Measurements from ENCODE around the gene CSGALNACT2. TPM values are rescaled to one million over a fixed set of nuclear protein-coding genes. Genes with fewer than 3 reads are reported as not detected.

Gene CSGALNACT2
- total and polyA plus RNA-seq, 2 donors (not counting 1 experiment from before 2014, with no cell fraction given): 10.9 to 24.0 TPM

GRCh38 chr10:43176271-43176670 is 38.0 kb downstream of the CSGALNACT2 start:
- ATAC-seq (ENCODE audit: low read depth) (no peak), DNase-seq (no peak)
- Histone ChIP-seq H3K4me1 (ENCODE audit: control insufficient read depth in 2 of 2, insufficient read depth in 2 of 2, low read length in 2 of 2) (no peaks in the 10 kb centered on the region), H3K9ac (ENCODE audit: low read length) (no peak overlapping the region), H3K27ac (ENCODE audit: low read length in 2 of 2) (no peak overlapping the region), H2AFZ (ENCODE audit: insufficient read depth, low read depth, low read length, poor library complexity, severe bottlenecking) (no peak overlapping the region), H3K4me3 (ENCODE audit: control extremely low read depth in 1 of 5, extremely low read depth in 1 of 5, insufficient read depth in 1 of 5, low read depth in 2 of 5, low read length in 4 of 5) (no peak overlapping the region), H3K9me3 (ENCODE audit: control extremely low read depth in 1 of 3, control insufficient read depth in 2 of 3, insufficient read depth in 1 of 3, low read length in 2 of 3) (peaks cover 5 to 9% (median 8%) of the 10 kb centered on the region in 3 donors), H3K79me2 (ENCODE audit: control insufficient read depth, insufficient read depth, low read length) (no peaks in the 10 kb centered on the region), H3K36me3 (replicated peaks in 1 of 2; ENCODE audit: control extremely low read depth in 1 of 2, control insufficient read depth in 1 of 2, extremely low read depth in 1 of 2, insufficient read depth in 2 of 2, low read length in 1 of 2) (peaks cover 3 to 53% of the 10 kb centered on the region in 2 experiments), H3K4me2 (replicated peaks; ENCODE audit: low read depth, low read length, poor library complexity, severe bottlenecking) (no peak overlapping the region), H4K20me1 (ENCODE audit: control insufficient read depth, insufficient read depth, low read length, poor library complexity, severe bottlenecking) (no peaks in the 10 kb centered on the region), H3K27me3 (replicated peaks in 1 of 4; ENCODE audit: control extremely low read depth in 1 of 4, control insufficient read depth in 3 of 4, insufficient read depth in 4 of 4, low read length in 3 of 4) (no peaks in the 10 kb centered on the region)
- intact Hi-C loops (cut with micrococcal nuclease): no loop called here
- H3K9me3 Mint-ChIP-seq (ENCODE audit: insufficient read depth): peaks cover 8% of the 10 kb centered on the region
- WGBS (ENCODE audit: insufficient coverage): 96% methylated on average over 2 of the region's 3 CpGs
- CTCF ChIA-PET: no interaction called here
- no peak overlapping the region for H3K4me3 Mint-ChIP-seq
- no peak for TF ChIP-seq EZH2 (IDR thresholded peaks at IDR 0.05; ENCODE audit: borderline replicate concordance, insufficient read depth, low read depth, low read length, poor library complexity, severe bottlenecking)
- TF ChIP-seq, protein P1, sequence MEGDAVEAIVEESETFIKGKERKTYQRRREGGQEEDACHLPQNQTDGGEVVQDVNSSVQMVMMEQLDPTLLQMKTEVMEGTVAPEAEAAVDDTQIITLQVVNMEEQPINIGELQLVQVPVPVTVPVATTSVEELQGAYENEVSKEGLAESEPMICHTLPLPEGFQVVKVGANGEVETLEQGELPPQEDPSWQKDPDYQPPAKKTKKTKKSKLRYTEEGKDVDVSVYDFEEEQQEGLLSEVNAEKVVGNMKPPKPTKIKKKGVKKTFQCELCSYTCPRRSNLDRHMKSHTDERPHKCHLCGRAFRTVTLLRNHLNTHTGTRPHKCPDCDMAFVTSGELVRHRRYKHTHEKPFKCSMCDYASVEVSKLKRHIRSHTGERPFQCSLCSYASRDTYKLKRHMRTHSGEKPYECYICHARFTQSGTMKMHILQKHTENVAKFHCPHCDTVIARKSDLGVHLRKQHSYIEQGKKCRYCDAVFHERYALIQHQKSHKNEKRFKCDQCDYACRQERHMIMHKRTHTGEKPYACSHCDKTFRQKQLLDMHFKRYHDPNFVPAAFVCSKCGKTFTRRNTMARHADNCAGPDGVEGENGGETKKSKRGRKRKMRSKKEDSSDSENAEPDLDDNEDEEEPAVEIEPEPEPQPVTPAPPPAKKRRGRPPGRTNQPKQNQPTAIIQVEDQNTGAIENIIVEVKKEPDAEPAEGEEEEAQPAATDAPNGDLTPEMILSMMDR (IDR thresholded peaks at IDR 0.05): no peak
- no peaks in the 10 kb centered on the region for H3K27me3 Mint-ChIP-seq
- POLR2A ChIA-PET: no interaction called here
- H3K27ac Mint-ChIP-seq: no peak overlapping the region
- H3K4me1 Mint-ChIP-seq: no peaks in the 10 kb centered on the region

DNA sequence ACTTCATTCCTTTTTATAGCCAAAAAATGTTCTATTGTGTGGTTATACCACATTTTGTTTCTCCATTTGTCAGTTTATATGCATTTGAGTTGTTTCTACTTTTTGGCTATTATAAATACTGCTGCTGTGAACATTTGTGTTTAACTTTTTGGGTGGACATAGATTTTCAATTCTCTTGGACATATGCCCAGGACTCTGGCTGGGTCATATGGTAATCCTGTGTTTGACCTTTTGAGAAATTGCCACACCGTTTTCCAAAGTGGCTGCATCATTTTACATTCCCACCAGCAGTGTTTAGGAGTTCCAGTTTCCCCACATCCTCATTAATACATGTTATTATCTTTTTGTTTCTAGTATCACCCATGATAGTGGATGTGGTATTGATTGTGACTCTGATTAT is 39.4 kb downstream of the CSGALNACT2 start:
- H3K9me3 Mint-ChIP-seq (ENCODE audit: insufficient read depth): peaks cover 8% of the 10 kb centered on the region
- no peaks in the 10 kb centered on the region for H3K27me3 Mint-ChIP-seq
- no peak overlapping the region for H3K27ac Mint-ChIP-seq
- WGBS (ENCODE audit: insufficient coverage): no CpG with 5 or more reads among the region's 1 CpG
- no peaks in the 10 kb centered on the region for H3K27me3 ChIP-seq (replicated peaks in 1 of 4; ENCODE audit: control extremely low read depth in 1 of 4, control insufficient read depth in 3 of 4, insufficient read depth in 4 of 4, low read length in 3 of 4)
- intact Hi-C loops (cut with micrococcal nuclease): no loop called here
- no peaks in the 10 kb centered on the region for H4K20me1 ChIP-seq (ENCODE audit: control insufficient read depth, insufficient read depth, low read length, poor library complexity, severe bottlenecking)
- POLR2A ChIA-PET: no interaction called here
- H3K9me3 ChIP-seq (ENCODE audit: control extremely low read depth in 1 of 3, control insufficient read depth in 2 of 3, insufficient read depth in 1 of 3, low read length in 2 of 3): peaks cover 5 to 9% (median 8%) of the 10 kb centered on the region in 3 donors
- no peak overlapping the region for H3K9ac ChIP-seq (ENCODE audit: low read length)
- DNase-seq (no peak), ATAC-seq (ENCODE audit: low read depth) (no peak)
- TF ChIP-seq, protein P1 (IDR thresholded peaks at IDR 0.05): no peak
- no peak for TF ChIP-seq EZH2 (IDR thresholded peaks at IDR 0.05; ENCODE audit: borderline replicate concordance, insufficient read depth, low read depth, low read length, poor library complexity, severe bottlenecking)
- H3K36me3 ChIP-seq (replicated peaks in 1 of 2; ENCODE audit: control extremely low read depth in 1 of 2, control insufficient read depth in 1 of 2, extremely low read depth in 1 of 2, insufficient read depth in 2 of 2, low read length in 1 of 2): peaks cover 3 to 55% of the 10 kb centered on the region in 2 experiments
- H3K4me3 ChIP-seq (ENCODE audit: control extremely low read depth in 1 of 5, extremely low read depth in 1 of 5, insufficient read depth in 1 of 5, low read depth in 2 of 5, low read length in 4 of 5): no peak overlapping the region
- H3K4me3 Mint-ChIP-seq: no peak overlapping the region
- no peak overlapping the region for H2AFZ ChIP-seq (ENCODE audit: insufficient read depth, low read depth, low read length, poor library complexity, severe bottlenecking)
- no peaks in the 10 kb centered on the region for H3K4me1 ChIP-seq (ENCODE audit: control insufficient read depth in 2 of 2, insufficient read depth in 2 of 2, low read length in 2 of 2)
- H3K4me2 ChIP-seq (replicated peaks; ENCODE audit: low read depth, low read length, poor library complexity, severe bottlenecking): no peak overlapping the region
- no peak overlapping the region for H3K27ac ChIP-seq (ENCODE audit: low read length in 2 of 2)
- CTCF ChIA-PET: no interaction called here
- no peaks in the 10 kb centered on the region for H3K79me2 ChIP-seq (ENCODE audit: control insufficient read depth, insufficient read depth, low read length)
- no peaks in the 10 kb centered on the region for H3K4me1 Mint-ChIP-seq

Measured in B cell (primary cell).